Ecto neural progenitor cell (in vitro differentiated cells): ENCODE results near the gene DPP4.
"Not testable (repeated sequence)": the region's sequence is repeated elsewhere in the genome, so short reads cannot be mapped to it uniquely, and the experiment has no call there.

Experiments used
- DNase-seq: peaks from one replicate; pipeline ENCODE4 v3.0.0-alpha.2; 2018; ENCODE audit warnings: low spot score

Gene DPP4

DNA sequence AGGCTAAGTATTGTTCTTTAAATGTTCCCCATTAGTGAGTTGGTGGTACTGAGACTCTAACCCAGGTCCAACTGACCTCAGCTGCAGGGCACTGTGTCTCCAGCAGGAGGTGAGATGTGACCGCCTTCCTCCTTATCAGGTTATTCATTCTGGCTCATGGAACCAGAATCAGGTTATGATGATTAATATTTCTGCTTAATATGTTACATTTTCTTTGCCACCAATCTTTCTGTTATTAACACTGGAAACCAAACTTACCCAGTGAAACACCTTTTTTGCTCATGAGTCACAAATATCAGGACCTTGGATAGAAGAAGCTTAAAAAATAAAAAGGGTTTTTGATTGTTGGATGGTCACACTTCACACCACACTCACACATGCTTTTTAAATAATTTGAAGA is 85.4 kb downstream of the DPP4 start:
- no peak for DNase-seq

DNA sequence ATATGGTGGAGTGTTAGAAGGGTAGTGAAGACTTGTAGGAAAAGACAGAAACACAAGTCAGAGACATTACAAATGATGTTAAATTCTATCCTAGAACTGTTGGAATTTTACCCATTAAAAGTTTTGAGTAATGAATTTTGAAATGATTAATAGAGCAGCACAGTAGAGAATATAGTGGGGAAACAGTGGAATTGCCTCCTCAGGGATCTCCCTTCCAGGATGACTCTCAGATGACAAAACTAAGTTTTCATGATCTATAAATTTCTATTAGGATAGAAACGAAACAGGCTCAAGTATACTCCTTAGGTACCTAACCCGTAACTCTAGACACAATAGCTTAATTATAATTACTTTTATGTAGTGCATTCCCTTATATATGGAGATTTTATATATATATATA is 86.7 kb downstream of the DPP4 start:
- DNase-seq, result no peak

DNA sequence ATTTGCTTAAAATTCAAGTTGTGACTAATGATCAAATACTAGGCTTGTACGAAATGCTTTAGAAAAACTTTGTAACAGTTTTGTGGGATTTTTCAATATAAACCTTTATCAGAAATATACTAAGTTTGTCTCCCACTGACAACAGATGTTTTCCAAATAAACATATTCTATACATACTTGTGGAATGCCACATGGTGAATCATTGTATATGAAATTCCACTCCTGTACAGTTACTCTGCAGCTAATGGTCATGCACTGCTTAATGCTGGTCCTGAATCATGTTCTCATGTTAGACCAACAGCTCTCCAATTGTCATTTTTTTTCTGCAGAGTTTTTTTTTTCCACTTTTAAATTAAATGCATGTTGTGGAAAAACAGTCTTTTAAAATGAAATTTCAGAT is 90.1 kb downstream of the DPP4 start:
- DNase-seq, result no peak

DNA sequence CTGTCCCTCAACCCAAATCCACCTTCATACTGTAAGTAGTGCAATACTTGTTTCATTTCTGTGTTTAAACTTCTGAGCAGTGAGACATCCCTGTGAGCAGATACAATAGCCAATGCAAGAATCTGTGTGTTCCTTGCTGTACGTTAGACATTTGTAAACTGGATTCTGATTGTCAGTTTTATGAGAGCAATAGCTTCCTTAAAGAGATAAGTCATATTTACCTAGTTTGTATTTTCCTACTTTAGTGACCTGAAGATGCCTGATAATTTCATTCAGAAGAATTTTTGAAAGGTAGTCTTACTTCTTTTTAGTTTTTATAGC is 90.7 kb downstream of the DPP4 start:
- no peak for DNase-seq

DNA sequence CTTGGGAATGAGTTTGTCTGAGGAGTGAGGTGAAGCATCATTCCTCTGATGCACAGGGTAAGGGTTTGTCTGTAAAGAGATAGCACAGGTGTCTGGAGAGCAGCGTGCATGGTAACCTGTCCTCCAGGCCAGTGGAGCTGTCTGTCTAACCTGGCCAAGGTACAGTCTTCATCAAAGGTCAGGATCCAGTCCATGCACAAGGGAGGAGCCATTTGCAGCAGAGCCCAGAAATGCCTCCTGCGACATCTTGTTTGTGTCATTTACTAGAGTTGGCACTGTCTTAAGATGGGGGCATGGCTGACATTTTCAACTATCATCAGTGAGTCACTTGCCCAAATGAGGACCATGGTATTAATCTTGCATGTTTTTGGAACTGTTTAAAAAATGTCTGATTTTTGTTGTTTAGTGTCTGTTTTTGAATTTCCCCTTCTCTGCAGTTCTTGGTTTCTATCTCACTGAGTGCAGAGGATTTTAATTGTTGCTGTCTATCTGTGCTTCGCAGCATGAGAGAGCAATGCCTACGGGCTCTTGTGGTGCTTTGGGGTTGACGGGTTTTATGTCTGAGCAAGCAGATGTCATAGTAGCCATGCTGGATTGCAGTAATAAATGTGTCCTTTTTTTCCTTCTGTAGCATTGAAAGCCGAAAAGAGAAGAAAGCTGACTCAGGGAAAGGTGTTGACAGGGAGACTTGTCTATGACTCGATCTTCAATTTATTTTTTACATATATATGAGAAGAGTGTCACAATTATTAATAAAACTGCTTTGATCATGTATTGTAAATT is 91.3 kb downstream of the DPP4 start:
- no peak for DNase-seq

DNA sequence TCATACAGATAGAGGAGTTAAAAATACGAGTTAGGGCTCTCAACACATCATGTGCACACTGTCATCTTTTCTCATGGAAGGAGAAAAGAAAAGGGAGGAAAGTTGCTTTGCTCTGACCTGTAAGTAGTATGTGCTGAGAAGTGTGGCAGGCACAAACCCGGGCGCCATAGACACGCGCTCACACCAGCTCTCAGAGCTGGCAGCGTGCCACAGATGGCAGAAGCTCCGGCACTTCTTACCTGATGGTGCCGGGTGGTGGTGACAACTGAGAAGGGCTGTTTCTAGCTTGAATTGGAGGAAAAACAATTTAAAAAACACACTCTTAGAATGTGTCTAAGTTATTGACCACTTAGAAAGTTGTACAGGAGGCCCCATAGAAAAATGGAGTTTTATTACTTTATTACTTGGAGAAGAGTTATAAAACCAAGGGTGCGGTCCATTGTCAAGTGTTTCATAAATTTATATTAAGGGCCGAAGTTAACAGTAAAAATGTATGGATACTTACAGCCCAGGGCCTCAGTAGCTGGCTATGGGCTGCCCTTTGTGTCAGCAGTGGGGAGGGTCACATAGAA is 92.2 kb downstream of the DPP4 start:
- no peak for DNase-seq

DNA sequence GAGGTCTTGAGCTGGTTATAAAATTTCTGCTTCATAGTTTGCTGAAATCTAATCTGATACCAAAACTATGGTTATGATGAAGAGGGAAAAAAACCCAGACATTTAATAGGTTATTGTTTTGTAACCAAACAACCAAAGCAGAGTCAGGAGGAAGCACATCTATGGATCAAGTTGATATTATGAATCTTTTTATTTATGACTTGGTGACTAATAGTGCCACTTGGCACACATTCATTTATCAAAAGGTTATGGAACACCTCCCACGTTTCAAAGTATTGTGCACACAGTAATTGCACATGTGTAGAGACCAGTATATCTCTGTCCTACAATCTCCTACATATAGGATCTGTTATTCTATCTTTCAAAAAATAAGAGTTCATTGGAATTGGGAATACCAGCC is 93.0 kb downstream of the DPP4 start:
- DNase-seq, result no peak

DNA sequence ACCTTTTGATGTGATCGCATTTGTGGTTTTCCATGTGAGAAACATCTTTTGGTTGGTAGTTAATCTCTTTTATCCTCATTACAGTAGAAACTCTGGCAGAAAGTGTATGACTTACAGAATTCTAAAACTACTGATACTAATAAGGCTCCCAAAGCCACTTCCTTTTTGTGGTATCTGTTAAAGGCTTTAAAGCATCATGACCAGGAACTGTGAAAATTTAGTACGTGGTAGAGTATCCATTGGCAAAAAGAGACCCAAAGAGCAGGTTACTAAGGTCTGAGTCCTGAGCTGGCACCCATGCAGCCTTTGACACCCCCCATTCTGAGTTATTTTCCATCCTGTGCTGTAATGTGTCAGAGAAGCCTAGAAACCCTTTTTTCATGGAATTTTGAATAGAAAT is 94.5 kb downstream of the DPP4 start:
- no peak for DNase-seq

DNA sequence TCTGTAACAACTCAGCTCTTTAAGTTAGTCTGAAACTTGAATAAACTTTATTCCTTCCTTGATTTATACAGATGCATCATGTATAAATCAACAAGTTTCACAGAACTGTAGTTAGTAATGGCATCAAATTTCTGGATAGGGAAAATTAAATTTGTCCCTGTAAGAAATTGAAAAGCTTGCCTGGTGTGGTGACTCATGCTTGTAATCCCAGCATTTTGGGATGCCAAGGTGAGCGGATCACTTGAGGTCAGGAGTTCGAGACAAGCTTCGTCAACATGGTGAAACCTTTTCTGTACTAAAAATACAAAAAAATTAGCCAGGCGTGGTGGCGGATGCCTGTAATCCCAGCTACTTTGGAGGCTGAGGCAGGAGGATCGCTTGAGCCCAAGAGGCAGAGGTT is 96.1 kb downstream of the DPP4 start:
- not testable (repeated sequence) for DNase-seq

DNA sequence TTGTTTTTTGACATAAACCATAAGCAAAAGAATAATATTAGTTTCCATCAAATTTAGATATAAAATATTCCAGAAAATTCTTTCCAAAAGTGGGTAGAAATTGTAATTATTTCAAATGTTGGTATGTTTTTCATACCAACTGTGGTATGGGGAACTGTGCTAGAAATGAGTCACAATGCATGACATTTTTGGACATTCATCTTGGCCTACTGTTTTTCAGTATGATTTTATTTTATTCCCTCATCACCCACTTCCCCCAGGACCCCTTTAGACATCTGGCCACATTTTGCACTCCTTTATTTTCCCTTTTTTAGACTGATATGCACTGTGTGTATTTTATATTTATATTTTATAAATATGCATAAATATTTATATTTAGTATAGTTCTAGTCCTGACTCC is 97.1 kb downstream of the DPP4 start:
- no peak for DNase-seq

DNA sequence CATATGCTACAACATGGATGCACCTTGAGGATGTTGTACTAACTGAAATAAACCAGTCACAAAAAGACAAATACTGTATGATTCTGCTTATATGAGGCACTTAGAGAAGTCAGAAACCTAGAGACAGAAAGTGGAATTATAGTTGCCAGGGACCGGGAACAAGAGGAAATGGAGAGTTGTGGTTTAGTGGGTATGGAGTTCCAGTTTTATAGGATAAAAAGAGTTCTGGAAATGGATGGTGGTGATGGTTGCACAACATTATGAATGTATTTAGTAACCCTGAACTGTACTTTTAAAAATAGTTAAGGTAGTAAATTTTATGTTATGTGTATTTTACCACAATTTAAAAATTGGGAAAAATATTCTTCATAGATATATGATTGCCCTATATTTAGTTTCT is 97.7 kb downstream of the DPP4 start:
- no peak for DNase-seq

DNA sequence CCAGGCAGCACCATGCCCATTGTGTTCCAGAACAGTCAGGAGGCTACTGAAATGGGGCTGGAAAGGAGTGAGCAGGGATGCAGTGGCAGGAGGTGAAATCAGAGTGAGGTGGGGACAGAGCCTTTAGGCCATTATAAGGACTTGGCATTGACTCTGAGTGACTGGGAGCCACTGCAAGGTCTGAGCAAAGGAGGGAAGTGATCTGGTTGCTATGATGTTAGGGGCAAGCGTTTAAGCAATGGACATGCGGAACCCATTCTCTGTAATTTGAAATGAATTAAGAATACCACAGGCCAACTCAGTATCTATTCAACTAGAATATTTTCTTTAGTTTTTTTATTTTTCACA is 98.2 kb downstream of the DPP4 start:
- DNase-seq, result no peak

DNA sequence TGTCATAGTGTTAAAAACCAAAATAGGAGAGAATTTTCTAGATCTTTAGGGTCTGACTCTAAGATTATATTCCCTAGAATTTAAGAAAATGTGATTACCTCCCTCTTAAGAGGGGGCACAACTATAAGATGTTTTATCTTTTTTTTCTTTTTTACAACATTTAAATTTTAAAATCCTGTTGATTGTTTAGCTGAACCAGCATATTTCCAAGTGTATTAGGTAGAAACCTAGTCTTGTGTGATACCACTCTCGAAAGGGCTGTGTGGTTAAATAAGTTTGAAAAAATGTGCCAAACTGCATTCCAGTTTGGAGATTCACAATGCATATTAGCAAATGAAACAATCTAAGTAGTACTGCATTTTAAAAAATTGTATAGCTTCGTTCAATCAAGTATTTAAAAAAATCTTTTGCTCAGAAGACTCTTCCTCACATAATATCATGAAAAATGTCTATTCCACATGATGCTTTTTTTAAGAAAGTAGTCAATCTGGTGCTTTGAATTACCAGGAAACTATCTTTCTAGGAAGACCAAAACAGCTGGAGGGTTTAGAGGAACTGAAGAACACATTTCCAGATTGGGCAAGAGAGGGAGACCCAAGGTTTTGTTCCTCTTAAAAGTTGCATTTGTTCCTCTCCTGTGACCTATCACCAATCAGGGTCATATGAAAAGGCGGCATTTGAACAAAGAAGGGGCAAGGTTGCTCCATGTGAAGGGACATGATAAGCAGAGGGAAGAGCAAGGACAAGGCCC is 98.8 kb downstream of the DPP4 start:
- no peak for DNase-seq

DNA sequence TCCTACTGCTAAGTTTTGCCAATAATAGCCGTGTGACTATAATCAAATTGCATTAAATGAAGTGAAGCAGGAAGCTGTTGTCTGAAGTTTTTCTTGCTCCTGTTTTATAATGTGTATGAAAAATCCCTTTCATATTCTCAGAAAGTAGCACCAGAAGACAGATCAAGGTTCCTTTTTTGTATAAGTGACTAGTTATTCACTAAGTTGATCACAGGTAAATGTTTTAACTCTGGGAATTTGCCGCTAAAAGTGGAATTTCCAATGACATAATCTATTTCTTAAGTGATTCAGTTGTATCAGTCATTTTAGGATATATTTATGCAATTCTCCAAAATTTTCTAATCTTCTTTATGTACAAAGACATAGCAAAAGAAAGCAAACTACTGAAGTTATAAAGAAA is 99.6 kb downstream of the DPP4 start:
- no peak for DNase-seq

DNA sequence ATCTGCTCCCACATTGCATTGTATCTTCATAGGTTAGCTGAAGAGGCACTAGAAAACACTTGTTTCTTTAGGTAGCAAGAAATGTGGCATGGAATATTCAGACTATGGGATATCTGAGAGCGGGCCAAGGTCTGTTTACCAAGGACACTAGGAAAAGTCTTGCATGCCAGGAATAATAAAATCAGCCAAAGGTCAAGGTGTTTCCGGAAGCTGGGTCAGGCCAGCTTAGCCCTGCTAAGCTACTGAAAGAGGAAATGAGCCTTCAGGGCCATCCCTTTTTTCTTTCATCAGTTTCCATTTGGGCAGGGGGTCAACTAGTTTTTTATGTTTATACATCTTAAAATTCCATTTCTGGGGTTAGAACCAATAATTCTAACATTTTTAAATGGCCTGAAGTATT is 101.1 kb downstream of the DPP4 start:
- DNase-seq, result no peak

DNA sequence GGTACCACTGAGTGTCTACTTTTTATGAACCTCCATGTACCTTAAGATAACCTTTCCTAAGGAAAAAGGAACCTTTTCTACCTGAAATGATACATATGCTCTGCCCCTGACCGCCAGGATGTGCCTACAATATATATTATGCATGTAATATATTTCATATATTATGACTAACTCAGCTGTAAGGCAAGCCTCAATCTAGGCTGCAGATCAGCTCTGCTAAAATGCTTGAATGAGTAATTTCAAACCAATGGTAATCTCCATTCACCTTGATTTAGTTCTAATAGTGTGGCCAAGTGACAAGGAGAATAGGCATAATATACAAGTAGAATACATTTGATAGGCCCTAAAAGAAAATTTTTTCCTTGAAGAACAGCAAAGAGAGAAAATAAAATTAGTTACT is 101.8 kb downstream of the DPP4 start:
- DNase-seq, result no peak

DNA sequence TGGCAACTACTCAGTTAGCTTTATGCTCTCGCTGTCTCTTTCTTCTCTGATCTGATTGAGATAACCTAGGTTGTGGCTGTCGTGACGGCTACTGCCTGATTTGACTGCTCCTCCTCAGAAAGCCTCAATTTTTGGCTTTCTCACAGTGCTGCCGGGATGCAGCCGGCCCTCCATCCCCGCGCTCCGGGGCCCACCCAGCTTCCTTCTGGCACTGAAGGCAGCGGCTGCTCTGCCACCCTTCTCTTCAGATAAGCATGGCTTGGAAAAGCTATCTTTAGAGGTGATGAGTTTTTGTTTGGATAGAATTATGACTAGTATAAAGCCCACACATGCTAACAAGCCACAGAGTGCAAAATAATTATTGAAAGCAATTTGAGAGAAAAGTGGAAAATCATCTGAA is 102.5 kb downstream of the DPP4 start:
- DNase-seq, result no peak

DNA sequence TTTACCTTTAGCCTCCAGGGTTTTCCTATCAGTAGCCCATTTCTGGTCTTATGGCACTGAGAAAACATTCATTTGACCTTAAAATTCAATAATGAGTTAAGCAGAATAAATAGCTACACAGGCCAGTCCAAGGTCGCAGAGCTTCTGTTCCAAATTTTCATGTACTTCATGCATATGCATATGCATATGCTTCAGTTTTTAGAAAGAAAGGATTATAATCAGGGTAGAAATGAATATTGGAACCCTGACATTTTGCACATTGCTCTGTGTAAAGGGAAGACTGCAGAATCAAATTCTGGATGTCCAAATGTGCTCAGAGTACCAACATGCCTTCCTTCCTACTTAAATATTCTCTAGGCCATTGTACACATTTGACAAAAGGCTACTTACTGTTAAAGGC is 104.9 kb downstream of the DPP4 start:
- DNase-seq, result no peak

DNA sequence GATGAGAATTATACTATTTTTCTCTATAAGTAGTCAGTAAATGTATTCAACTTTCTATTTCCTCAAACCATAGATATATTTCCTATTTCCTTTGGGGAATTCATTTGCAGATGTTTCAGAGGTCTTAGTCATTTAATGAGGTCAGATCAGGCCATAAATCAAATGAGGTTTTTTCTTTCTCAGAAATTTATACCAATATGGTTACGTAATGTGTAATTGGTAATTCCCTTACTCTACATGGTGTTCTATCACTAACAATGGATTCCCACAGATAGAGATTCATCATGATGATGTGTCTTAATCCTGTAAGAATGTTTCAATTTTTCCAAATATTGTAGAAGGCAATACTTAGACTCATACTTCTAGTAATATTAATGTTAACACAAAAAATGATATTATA is 108.0 kb downstream of the DPP4 start:
- DNase-seq, result no peak

DNA sequence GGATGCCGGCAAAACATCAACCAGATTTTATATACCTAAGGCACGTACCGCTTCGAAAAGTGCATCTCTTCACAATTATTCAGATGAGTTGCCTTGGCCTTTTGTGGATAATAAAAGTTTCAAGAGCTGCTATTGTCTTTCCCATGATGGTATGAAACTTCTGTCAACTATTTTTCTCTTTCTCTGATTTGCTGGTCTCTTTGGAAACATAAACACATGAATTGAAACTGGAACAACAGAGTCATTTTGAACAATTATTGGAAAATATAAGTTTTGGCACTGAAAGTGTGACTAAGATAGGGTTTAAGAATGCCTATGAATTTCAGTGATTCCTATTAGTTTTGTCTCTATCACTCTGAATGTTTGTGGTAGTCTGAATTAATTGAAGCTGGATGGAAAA is 109.9 kb downstream of the DPP4 start:
- DNase-seq, result no peak

DNA sequence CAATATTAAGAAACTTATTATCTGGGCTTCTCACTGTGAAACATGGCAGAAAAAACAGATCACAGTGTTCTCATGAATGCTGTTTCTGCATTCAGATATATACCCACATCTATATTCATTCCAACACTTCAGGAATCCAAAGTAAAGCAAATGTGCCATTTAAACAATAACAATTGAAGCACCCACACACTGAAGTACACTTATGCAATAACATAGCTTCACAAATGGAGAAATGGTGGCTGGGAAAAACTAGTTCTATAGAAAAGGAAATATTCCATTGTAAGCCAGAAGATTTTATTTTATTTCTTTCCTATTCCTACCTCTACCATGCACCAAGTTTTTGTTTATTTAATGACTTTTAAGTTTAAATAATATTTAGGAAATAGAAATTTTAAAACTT is 111.9 kb downstream of the DPP4 start:
- DNase-seq, result no peak

DNA sequence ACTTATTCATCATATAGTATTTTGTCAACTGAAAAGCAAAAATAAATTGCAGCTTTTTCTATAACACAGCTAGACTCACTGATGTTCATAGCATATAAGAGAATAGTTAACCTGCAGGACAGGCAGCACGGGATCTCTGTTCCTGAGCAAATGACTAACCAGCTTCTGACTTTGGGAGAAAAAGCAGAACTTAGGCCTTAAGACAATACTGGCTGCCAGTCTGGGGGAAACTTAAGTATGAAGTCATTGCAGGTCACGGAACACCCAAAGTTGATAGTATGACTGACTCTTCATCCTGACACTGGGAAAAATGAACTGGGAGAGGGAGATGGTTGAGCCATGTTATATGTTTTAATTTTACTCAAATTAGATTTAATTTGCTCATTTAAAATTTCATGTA is 113.0 kb downstream of the DPP4 start:
- no peak for DNase-seq

DNA sequence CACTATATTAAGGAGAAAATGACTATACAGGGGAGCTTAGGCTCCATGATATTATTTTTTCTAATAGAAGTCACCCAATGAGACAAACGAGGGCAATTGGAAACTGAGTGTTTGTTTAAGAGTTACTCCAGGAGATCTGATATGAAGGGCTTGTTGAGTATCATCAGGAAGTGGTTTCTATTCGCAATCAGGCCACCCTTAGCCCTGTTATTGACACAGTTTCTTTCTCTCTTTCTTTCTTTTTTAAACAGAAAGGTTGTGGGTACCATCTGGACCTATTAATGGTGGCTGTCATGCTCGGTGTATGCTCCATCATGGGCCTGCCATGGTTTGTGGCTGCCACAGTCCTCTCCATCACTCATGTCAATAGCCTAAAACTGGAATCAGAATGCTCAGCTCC is 117.3 kb downstream of the DPP4 start:
- no peak for DNase-seq

DNA sequence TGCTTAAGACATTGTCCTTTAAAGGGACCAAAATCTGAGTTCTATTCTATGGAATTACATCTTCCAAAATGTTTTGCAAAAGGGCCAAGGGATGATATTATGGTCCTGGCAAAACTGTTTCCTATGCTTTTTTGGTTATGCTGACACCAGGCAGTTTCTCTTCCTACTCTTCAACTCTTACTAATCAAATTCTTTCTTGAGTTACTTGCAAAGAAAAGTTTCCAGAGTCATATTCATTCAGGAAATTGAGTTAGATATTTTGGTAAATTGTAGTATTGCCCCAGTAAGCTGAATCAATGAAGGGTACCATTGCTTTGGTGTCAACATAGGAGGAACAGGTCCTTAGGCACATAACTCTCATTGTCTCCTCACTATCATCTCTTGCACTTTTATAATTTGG is 118.8 kb downstream of the DPP4 start:
- no peak for DNase-seq
